Activated T-cell treated with anti-CD3 and anti-CD28 coated beads for 4 hours (primary cell): Measurements from ENCODE around the gene FAM83C.
"Not testable (repeated sequence)": the region's sequence is repeated elsewhere in the genome, so short reads cannot be mapped to it uniquely, and the experiment has no call there.

Source experiments
- DNase-seq: peaks from one replicate; pipeline ENCODE4 v3.0.0-alpha.2; 2020

Gene FAM83C

DNA sequence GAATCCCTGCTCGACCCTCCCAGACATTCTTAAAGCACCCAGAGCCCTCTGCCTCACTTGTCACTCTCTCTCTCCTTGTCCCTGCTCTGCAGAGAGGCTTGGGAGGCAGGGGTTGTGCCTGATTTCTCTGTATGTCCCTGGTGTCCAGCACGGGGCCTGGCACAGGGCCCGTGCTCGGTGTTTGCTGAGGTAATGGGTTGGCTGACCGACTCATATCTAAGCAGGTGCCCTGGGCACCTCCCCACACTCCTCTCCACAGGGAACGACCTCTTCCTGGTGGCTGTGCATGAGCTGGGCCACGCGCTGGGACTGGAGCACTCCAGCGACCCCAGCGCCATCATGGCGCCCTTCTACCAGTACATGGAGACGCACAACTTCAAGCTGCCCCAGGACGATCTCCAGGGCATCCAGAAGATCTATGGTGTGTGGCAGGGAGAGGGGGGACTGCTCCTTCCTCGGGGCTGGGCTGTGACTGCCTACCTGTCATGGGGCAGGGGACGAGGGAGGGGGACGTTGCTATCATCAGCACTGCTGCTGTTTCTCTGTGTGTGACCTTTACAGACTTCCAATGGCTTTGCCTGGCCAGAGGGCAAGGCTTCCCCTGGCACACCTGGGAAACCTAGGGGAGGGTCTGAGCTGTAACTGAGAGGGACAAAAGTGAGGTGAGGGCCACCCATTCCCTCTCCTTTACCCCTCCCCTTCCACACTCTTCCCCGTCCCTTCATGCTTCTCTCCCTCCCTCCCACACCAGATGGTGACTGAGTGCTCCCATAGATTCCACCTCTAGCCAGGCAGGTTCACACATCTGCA lies 28.5 kb downstream of the FAM83C start:
- no peak for DNase-seq

DNA sequence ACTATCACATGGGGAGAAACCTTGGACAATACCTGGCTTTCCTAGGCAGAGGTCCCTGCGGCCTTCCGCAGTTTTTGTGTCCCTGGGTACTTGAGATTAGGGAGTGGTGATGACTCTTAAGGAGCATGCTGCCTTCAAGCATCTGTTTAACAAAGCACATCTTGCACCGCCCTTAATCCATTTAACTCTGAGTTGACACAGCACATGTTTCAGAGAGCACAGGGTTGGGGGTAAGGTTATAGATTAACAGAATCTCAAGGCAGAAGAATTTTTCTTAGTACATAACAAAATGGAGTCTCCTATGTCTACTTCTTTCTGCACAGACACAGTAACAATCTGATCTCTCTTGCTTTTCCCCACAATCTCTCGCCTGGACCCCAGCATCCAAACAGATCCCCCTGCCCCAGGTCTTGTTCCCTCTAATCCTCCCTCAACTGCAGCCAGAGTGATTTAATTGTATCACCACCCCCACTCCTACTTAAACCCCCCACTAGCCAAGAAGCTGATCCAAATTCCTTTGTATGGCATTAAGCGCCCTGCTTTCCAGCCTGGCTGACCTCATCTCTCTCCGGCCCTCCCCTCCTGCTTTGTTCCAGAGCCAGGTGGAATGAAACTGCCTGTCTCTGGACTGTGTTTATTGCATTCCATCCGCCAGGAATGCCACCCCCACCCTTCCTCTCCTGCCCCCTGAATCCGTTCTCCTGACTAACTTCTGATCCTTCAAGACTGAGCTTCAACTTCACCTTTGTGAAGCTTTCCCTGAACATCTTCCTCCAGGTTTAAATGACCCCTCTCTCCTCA lies 29.3 kb downstream of the FAM83C start:
- not testable (repeated sequence) for DNase-seq

DNA sequence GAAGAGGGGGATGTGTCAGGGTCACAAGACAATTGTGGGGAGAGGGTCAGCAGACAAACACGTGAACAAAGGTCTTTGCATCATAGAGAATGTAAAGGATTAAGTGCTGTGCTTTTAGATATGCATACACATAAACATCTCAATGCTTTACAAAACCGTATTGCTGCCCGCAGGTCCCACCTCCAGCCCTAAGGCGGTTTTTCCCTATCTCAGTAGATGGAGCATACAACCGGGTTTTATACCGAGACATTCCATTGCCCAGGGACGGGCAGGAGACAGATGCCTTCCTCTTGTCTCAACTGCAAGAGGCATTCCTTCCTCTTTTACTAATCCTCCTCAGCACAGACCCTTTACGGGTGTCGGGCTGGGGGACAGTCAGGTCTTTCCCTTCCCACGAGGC lies 29.9 kb downstream of the FAM83C start:
- DNase-seq: not testable (repeated sequence)

DNA sequence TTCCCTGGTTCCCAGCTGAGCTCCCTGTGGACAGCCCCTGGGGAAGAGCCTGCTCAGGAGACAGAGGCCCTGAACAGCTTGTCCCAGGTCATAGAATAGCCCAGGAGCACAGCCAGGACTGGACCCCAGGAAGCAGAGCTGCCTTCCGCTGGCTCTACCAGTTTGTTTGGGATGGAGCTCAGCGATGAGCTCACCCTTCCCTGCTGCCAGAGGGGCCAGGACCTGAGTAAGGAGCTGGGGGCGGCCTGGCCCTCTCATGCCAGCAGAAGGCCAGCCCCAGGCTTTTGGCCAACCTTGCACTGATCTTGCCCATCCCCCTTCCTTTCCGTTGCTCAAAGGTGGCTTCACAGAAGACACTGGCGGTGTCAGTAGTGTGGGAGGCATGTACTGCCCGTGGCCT lies 31.8 kb downstream of the FAM83C start:
- no peak for DNase-seq

DNA sequence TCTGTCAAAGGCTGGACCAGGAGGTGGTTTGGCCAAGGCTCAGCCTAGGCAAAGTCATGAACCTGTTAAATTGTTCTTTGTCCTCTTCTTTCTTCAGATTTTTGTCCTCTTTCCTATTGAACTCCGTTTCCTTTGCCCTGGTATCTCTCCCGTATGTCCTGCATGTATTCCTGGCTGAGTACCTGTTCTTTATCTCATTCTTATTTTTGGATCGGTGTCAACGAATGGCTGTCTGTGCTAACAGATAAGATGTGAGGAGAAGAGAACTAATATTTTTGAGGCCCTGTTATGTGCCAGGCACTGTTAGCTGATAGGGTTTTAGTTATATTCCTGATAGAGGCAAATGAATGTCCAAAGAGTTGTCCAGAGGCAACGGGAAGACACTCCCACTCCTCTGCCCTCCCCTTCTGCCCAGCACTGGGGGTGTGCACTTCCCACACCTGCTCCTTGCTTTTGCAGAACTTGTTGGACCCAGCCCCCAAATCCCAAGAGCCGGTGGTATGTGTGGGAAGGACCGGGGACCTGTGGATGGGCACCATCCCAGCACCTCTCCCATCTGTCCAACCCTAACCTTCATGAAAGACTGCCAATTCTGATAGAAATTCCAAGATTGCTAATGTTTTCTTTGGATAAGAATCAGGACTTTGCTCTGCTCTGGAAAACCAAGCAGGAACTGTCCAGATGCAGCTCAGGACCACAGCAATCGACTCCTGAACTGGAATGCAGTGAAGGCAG lies 34.9 kb downstream of the FAM83C start:
- DNase-seq: no peak

DNA sequence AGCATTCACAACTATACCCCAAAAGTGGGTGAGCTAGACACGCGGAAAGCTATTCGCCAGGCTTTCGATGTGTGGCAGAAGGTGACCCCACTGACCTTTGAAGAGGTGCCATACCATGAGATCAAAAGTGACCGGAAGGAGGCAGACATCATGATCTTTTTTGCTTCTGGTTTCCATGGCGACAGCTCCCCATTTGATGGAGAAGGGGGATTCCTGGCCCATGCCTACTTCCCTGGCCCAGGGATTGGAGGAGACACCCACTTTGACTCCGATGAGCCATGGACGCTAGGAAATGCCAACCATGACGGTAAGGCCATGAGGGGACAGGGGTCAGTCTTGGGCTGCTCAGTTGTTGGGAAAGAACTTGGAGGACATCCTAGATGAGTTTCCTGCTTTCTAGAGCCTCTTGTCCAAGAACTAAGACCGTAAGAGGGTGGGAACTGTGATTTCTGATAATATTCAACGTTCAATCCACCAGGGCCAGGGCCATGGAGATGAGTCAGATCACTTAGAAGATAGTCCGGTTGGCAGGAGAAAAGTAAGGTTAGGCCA lies 37.7 kb downstream of the FAM83C start:
- DNase-seq: no peak

DNA sequence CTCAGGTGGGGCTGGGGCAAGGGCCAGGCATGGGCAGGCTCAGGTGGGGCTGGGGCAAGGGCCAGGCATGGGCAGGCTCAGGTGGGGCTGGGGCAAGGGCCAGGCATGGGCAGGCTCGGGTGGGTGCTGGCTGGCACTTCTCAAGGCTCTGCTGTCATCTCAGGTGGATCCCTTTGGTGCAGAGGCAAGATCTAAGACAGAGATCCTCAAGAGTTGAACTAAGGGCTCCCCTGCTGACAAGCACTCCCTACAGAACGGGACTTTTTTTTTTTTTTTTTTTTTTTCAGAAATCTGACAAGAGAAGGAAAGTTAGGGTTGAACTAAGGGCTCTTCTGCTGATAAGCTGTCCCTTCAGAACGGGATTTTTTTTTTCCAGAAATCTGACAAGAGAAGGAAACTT lies 39.2 kb downstream of the FAM83C start:
- DNase-seq: no peak

DNA sequence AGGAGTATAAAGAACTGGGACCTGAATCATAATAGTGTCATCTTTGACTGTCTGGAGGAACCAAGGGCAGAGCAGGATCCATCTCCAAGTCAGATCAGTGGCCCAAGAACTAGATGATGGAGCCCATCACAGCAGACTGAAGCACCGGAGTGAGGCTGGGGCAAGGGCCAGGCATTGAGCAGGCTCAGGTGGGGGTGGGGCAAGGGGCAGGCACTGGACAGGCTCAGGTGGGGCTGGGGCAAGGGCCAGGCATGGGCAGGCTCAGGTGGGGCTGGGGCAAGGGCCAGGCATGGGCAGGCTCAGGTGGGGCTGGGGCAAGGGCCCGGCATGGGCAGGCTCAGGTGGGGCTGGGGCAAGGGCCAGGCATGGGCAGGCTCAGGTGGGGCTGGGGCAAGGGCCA lies 39.6 kb downstream of the FAM83C start:
- DNase-seq: not testable (repeated sequence)

DNA sequence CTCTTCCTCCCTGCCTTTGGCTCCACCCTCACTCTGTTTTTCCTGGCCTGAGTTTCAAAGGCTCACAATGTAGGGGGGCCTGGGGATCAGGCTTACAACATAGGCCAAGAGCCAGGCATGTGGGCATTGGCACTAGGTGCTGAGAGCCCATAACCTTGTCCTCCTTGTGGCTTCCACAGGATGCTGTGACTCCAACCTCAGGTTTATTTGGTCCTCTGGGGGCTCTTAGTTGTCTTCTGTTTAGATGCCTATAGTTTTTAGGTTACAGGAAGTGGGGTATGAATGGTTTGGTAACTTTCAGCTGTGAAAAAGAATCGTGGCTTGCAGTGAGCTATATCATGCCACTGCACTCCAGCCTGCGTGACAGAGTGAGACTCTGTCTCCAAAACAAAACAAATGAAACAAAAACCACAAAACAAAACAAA lies 40.2 kb downstream of the FAM83C start:
- no peak for DNase-seq

DNA sequence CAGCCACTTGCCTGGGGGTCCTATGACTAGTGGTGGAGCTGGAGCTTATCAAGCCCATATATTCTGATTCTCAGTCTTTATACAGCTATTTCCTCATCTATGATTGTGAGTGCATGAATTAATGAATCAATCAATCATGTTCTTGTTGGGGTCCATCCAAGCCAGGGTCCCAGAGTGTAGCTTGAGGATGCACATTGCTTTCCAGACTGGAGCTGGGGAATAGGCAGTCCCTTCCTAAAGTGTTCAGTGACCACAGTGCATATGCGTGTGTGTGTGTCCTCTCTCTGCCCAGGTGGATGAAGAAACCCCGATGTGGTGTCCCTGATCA lies 40.6 kb downstream of the FAM83C start:
- no peak for DNase-seq

DNA sequence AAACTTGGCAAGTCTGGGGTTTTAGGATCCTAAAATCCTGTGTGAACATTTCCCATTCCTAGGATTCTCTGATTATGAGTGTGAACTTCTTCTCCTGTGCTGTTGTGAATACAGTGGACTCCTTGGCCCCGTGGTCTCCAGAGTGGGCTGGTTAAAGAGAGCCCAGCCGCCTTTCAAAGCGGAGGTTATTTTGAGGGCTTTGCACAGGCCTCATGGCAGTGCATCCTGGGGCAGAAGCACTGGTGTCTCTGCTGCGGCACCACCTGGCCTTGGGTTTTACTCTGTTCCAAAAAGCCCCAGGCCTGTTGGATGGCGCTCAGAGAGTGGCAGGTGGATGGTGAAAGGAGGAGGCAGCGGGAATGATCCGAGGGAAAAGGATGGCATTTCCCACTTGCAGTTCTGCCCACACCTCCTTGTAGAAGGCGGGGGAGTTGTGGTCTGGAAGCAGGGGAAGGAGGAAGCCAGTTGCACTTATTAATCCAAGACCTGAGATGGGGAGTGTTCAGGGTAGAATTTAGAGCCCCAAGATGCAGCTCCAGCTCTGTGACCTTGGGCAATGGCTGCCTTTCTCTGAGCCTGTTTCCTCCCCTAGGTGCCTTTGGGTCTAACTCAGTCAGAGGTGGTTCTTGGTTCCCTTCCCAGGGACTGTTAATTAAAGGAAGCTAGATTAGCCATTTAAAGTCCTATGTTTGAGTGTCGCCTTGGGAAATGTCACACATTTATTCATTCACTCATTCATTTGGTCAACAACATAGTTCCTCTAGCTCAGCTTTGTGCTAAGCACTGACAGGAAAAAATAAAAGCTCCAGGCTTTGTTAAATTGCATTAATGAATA lies 43.4 kb downstream of the FAM83C start:
- DNase-seq: no peak

DNA sequence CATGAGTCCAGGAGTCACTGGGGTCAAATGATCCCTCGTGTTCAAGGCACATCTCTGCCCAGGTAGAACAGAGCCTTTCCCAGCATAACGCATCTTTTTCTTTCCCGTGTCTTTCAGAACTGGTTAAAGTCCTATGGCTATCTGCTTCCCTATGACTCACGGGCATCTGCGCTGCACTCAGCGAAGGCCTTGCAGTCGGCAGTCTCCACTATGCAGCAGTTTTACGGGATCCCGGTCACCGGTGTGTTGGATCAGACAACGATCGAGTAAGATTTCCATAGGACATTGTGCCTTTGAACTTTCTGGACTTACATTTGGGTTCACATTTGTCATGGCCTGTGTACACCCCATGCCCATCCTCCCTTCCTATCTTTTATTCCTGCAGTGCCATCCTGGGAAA lies 45.5 kb downstream of the FAM83C start:
- no peak for DNase-seq

DNA sequence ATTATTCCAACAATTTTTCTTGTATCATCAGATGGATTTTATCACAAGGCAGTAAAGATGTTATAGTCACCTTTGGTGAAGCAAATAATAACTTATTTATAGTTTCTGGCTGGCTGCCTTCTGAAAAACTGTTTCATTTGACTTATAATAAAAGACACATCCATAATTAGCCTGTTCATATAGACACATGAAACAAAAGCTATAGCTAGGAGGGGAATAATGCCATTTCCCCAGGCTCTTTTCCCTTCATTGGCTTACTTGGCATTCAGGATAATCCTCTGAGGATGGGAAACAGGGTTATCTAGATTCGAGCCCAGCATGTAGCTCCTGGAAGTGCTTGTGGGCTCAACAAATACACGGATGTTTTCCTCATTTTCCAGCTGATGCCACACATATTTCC lies 48.2 kb downstream of the FAM83C start:
- no peak for DNase-seq

DNA sequence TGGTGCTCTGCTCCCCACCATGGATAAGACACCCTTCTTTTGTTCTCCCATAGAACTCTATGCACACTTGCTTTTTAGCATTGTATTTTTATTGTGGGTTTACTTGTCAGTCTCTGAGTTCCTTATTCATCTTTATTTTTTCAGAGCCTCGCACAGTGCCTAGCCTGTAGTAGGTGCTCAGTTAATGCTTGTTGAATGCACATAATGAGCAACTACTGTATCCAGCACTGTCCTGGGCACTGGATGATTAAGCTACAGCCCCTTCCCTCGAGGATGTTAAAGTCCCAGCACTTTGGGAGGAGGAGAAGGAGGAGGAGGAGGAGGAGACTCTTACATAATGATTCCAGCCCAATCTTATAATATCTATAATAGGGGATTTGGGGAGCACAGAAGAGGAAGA lies 48.9 kb downstream of the FAM83C start:
- DNase-seq: no peak

DNA sequence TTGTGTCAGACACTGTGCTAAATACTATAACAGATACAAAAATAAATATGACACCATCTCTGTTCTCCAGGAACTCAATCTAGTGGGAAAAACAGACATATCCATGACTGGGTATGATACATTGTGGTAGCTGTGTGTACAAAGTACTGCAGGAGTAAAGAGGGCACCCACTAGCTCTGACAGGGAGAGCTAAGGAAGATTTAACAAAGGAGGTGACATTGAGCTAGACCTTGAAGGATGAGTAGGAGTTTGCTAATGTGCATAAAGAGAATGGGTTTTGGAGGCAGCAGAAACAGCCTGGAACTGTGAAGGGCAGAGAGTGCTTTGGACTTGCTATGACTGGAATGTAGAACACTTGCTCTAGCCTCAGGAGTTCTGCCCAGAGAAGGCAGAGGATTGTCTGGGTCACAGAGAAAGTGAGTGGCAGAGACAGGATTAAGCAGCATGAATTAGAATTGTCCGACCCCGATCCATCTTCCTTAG lies 51.4 kb downstream of the FAM83C start:
- no peak for DNase-seq

DNA sequence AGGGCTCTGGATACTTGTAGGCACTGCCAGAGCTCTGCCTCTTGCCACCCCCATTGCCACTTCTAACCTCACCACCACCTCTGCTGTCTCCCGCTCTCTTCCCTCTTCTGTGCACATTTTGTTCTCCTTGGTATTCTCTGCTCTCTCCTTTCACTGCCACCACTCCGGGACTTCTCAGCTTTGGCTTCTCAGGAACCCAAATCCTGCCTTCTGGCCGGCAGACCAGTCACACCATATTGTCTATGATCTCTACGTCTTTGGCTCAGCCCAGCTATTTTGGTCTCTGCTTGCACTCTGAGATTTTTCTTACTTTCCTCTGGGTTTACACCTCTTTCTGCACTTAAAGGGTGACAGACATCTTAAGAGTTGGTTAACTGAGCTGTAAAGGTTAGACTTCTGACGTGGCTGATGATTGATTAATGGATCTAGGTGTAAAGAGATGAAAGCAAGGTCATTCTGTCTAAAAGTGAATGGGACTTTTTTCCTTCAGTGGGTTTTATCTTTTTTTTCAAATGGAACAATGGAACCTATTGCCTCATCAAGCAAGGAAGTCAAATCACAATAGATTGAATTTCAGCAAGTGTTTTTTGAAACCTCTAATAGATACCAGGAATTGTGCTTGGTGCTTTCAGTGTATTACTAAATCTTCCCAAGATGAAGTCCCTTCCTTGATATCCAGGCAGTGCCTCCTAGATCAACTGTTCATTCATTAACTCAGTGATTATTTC lies 52.0 kb downstream of the FAM83C start:
- no peak for DNase-seq

DNA sequence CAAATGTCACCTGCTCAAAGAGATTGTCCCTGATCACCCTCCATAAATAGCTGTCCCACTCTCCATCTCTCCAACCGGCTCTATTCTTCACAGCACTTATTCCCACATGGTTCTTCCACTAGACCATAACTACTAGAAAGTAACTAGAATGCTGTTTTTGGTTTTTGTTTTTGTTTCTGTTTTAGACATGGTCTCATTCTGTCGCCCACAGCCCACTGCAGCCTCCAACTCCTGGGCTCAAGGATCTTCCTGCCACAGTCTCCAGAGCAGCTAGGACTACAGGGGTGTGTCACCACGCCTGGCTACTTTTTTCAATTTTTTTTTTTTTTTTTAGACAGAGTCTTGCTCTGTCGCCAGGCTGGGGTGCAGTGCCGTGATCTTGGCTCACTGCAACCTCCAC lies 53.5 kb downstream of the FAM83C start:
- no peak for DNase-seq

DNA sequence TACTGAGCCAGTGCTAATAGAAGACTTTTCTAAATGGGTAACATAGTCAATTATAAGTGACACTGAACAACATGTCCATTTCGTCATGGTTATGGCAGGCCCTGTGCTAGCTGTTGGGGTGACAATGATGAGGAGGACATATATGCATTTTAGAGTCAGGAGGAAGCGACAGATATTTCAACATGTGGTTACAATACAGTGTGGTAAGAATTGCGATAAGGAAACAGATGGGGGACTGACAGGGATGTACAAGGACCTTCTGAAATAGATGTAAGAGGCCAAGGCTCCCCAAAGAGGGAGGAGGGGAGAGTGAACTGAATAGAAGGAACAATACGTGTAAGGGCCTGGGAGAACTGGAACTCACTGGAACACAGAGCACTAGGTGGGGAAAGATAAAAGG lies 54.1 kb downstream of the FAM83C start:
- DNase-seq: no peak

DNA sequence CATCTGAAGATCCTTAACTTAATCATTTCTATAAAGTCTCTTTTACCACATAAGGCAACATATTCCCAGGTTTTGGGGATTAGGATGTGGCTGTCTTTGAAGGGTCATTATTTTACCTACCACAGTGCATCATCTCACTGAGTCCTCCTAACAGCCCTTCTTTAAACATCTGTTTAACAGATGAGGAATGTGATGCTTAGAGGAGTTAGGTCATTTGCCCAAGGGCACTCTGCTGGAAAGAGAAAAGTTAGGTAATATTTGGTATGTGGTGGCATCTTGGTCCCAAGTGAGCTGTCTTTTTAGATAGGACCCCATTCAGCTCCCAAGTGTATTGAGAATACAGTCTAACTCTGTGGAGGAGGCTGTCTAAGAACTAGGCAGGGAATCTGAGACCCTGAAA lies 54.7 kb downstream of the FAM83C start:
- DNase-seq: no peak

DNA sequence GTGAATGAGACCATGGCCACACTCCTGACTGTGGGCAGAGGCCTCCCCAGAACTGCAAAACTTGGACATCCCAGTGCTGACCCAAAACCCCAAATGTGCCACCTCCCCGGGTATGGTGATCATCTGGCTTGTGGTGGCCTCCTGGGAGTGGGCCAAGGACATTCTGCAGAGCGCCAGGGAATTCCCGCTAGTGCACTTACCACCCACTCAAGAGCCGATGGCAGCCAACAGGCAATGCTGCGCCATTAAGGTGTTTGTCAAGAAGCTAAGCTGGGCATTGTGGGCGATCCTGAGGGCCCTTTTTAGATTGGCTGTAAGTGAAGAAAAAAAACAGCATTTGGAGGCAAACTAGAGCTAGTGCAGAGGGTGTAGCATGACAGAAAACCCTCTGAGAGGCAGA lies 56.3 kb downstream of the FAM83C start:
- no peak for DNase-seq
